HG03066 (cell line): Measurements from ENCODE around the gene CARMIL1.

Experiments used
- ATAC-seq: cut with Tn5 transposase; IDR thresholded peaks from one replicate; pipeline ENCODE4 v1.9.1; 2021; ENCODE audit warnings: low read depth; ENCODE audit not compliant: unreplicated experiment

CARMIL1 gene

DNA sequence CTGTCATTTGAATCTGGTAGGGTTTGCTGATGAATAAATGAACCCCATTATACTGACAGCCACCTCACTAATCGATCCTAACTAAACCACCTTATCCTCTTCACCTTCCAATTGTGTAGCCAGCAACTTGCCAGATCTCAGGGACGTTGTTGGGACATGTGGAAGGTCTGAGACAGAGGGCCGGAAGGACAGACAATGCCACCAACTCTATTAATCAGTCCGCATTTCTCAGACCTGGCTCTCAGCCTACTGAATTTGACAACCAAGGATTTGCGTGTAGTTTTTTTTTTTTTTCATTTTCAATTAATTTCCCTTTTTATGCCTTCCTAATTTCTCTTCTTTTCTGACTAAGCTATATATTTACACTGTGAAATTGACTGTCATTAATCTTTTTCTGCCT lies 122.5 kb downstream of the CARMIL1 start:
- no peak for ATAC-seq

DNA sequence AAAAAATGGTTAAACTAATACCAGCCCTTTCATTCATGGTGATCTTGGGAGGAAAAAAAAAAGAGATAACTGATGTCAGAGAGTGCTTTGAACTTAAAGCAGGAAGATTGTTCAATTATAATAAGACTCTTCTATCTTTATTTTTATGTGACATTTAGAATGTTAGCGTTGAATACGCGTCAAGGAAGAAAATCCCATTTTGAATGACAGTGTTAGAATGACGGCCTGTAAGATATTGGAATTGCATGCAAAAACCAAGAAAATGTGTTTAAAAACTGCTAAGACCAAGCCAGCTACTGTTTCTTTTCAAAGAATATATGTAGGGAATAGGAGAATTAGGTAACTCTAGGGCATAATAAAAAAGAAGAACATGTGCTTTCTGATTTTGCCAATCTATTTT lies 123.0 kb downstream of the CARMIL1 start:
- no peak for ATAC-seq

DNA sequence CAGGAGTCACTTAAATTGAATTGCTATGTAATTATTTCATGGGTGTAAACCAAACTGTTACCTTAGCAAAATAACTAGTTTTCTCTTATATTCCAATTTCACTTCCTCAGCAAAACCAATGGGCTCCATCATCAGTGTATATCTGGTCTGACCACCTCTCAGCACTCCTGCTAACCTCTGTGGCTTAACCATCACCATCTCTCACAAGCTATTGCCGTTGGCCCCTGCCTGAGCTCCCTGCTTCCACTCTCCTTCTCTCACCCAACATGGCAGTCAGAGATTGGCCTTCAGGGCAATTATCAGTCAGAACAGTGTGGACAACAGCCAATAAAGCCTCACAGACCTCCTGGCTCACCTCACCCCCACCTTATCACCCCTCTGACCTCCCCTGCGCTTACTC lies 124.0 kb downstream of the CARMIL1 start:
- no peak for ATAC-seq

DNA sequence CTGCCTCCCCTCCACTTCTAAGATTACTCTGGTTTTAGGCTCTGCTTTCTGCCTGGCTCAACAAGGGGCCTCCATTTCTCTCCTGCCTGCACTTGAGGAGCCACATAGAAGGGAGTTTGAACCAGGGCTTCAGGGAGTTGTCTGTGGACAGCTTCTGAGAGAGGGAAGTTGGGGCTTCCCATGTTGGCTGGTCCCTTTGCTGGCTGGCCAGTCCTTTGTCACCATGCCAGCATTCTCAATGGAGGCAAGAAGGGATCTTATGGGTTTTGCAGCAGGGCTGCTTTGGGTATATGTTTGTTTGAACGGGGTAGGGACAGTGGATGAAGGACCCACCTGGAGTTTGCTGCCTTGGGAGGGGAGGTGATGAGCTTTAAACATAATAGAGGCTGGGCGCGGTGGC lies 124.9 kb downstream of the CARMIL1 start:
- no peak for ATAC-seq

DNA sequence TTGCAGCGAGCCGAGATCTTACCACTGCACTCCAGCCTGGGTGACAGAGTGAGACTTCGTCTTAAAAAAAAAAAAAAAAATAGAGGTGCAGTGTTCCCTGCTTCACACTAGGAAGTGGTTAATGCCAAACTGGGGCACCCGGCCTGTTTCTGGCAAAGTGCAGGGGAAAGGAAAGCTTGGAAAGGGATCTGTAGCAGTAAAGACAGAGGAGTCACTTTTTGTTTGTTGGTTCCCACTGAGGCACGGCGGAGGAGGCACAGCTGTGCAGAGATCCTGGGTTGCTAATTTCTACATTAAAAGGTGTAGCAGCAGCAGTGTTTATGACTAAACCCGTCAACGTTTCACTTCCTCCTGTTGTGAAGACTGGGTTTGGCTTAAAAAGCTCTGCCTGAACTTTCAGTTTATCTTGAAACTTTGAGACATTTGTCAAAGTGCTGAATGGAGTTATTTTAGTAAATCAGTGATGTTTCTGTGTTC lies 125.6 kb downstream of the CARMIL1 start:
- peak; percentile 98 for ATAC-seq

DNA sequence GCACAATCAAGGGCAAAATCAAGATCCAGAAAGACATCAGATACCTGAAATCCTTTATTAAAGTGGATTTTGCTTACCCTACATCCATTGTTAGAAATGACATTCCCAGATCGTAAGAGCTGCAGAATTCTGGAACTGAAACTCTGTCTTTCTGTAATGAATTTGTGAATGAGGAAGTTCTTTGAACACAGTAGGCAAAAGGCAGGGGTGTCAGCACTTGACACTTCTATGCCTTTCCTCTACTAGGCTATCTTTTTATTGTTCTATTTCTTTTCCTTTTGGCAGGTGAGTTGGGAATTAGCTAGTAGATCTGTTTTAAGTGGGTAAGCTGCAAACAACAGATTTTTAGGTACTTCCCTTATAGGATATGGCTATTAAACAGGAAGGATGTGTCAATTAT lies 126.3 kb downstream of the CARMIL1 start:
- no peak for ATAC-seq

DNA sequence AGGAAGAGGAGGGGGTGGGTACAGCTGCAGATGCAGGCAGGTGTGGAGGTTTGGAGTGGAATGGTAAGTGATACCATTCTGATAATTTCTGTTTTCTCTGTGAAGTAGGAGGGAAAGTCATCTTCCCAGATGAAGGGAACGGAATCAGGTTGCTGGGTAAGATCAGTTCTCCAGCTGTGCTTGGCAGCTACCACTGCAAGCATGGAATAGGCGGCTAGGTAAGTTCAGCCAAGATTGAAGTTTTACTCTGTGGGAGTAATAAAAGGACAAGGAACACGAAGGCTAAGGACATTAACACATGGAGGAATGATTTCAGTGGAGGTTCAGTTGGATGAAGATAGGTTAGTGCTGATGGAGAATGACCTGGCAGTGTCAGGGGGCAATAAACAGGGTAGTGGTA lies 128.3 kb downstream of the CARMIL1 start:
- no peak for ATAC-seq

DNA sequence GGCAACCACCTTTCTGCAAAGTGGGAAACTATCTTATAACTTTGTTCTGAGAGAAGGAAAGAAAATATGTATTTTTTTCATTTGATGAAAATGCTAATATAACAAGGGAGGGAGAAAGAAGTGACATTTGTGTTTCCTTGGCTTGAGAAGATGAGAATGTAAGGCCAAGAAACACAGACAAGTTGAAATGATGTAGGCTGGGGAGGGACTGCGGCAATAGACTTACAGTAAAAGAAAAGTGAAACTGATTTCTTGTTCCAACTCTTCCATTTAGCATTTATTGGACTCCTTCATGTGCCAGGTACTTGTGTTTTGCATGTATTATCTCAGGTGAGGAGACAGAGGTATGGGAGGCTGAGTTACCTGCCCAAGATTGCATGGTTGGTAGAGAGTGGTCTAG lies 130.9 kb downstream of the CARMIL1 start:
- no peak for ATAC-seq

DNA sequence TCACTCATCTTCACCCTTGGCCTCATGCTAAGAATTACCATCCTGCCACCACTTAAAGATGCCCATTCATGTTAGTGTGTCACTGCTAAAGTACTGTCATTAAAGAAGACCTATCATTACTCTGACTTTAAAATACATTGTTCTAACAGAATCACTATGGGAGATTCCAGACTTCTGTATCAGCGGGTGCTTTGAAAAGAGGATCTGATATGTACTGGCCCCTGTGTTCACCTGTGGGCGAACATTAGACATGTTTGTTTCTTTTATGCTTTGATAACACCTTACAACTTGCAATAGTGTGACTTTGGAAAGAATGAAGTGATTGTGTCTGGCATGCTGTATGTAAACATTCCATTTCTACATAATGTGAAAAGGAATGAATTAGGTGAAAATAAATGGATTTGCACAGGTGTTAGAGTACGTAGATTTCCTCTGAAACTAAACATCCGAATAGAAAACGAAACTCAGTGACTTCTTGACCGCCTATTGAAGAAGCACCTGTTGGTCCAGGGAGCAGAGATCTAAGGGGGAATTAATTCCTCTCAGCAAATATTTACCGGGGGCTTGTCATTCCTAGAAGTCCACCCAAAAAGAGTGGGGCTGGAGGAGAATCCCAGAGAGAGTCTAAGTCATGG lies 132.3 kb downstream of the CARMIL1 start:
- no peak for ATAC-seq

DNA sequence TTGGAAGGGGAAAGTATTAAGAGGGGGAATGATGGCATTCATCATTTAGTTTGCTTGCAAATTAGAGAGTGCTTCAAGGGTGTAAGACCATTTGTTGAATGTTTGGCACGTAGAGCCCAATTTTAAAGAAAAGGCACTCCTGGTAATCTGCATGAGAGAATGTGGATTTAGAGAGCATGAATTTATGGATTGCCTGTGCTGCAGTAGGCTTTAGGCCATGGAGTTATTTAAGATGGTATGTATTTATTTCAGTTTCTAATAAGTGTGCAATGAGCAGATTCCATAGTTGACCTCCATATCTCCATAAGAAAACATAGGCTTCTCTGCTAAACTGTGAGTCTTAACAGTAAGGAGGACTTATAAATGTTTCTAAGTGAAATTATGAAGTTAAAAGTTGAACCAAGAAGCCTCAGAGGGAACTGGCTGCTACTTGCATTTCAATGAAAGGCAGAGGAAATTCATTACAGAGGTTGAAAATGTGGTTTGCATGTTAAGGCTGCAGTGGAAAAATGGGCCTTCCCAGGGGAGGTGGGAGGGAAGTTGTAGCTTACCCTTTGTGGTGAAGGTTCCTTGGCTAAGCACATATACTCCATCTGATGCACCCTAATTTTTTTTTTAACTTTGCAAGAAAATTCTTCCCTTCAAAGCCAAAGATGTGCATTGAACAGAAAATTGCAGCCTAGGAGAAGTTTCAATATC lies 134.2 kb downstream of the CARMIL1 start:
- no peak for ATAC-seq

DNA sequence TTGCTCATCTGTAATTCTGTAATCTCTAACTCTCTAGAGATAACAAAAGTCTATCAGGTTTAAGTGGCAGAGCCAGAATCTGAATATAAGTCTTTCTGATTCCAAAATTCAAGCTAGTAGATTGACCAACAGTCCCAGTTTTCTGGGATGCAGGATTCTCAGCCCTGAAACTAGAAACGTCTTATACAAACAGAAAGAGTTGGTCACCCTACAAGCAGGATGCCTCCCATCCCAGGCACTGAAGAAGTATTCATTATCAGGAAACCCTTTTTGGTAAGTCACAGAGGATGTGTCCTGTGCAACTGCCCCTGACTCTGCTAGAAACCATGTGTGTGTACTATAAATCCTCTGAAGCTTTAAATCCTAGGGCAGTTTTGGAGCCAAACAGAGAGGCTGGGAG lies 135.0 kb downstream of the CARMIL1 start:
- no peak for ATAC-seq

DNA sequence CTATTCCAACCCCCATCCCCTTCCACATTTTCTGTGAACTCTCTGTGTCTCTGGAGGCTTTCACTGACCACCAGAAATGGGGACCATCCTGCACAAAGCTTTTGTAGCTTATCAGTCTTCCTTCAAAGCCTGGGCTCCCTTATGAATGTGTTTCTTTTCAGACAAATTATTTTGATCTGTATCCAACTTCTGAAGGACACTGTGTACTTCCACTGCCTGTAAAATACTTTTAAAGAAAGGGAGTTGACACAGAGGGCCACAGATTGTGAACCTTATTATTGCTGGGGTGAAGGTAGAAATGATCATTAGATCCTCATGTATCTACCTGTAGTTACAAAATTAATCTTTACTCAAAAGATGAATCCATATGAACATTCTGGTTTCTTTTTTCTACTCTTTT lies 135.6 kb downstream of the CARMIL1 start:
- ATAC-seq, result no peak

DNA sequence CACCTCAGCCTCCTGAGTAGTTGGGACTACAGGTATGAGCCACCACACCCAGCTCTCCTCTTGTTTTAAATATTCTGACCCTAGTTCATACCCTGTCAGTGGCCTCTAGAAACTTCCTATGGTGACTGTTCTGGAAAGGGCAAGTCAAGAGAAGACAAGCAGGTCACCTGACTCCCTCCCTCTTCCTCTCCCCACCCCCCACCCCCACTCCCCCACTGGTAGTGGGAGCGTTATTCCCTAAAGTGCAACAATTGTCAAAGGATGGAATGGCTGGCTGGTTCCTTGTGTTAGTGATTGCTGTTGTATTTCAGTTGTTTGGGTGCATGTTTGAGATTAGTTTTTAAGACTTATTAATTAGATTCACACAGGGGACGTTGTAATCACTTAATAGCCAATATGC lies 136.1 kb downstream of the CARMIL1 start:
- ATAC-seq, result no peak

DNA sequence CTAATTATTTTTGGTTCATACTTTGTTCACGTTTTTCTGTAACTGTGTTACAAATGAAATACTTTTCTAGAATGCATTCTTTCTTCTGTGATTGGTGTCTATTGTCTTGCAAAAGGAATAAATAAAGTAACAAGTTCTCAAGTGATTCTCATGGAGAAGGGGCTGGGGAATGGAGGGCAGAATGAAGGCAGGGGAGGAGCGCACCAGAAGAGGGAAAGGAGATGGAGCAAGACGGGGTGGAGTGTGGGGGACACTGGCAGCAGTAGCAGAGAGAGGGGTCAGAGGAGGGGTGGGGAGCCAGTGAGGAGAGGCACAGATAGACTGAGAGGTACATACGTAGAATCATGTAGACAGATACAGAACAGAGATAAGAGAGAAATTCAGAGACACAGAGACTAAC lies 136.5 kb downstream of the CARMIL1 start:
- ATAC-seq, result no peak

DNA sequence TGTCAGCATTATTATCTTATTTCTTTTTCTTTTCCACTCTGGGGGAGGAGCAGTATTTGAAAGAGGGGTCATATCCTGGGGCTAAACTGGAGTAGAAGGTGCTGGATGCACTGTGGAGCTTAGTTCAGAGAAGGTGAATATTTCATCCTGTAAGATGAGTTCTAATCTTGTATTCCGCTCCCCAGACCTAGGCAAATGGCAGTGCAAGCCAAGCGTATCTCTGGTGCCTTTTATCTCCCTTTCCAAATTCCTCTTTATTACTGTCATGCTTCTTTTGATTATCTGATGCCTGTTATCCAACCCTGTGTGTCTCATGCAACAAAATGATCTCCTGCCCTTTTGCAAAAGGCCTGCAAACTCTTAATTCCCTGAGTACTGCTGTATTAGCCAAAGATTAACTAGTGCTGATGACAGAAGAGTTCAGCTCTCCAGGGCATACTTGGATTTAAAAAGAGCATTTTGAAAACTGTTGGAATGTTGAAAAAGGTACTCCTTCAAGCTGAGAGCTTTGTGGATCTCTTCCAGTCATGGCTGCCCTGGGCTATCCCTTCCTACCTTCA lies 138.0 kb downstream of the CARMIL1 start:
- no peak for ATAC-seq

DNA sequence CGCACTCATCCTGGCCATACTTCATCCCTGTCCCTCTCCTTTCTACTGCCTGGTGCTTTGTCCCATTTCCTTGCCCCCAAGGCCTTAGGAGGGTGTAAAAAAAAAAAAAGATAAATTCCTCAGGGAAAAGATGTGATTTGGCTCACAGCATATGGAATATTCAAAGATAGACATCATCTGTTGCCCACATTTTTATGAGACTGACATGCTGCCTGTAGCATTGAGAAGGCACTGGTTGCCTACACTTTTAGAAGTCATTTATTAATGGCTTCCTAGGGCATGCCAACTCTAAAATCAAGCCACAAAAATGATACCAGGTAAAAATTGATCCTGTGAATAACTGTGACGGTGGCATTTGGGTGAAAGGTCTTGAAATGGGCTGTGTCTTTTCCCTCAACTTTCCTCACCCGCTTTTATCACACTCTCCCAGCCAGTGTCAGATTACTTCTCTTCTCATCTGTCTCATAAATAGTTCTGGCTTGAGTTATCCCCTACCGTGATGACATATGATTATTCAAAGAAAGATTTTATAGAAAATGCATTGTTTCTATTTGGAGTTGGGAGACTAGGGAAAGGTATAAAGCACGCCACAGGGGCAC lies 139.4 kb downstream of the CARMIL1 start:
- no peak for ATAC-seq

DNA sequence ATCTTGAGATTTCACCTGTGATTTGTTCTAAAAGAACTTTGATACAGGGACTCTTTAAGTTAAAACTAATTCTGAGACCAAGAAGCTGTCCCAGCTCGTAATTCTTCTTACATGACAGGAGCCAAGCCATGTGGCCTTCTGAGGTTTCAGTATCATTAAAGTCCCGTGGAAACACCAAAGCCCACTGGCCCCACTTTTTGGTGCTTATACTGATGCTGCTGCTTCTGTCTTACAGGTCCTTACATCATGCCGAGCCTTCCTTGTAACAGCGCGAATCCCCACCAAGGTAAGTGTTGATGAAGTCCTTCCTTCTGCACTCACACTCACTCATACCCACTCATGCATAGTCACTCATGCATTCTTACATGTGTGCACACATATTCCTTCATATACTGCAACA lies 140.7 kb downstream of the CARMIL1 start:
- no peak for ATAC-seq

DNA sequence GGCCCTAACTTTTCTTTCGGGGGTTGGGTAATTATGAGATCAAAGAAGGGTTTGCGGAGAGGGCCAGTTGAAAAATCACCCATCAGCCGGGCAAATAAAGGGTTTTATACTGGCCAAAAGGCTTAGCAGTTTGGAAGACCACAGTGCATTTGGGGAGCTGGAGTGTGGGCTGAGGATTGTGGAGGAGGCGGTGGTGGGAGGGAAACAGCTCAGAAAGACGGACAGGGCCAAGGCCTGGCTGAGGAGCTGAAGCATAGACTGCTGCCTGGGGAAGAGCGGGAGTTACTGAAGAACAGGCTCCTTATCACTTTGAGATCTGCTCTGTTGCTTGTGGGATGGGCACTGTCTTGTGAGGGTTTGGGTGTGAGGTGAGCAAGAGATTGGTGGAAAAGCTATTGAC lies 144.2 kb downstream of the CARMIL1 start:
- ATAC-seq, result no peak

DNA sequence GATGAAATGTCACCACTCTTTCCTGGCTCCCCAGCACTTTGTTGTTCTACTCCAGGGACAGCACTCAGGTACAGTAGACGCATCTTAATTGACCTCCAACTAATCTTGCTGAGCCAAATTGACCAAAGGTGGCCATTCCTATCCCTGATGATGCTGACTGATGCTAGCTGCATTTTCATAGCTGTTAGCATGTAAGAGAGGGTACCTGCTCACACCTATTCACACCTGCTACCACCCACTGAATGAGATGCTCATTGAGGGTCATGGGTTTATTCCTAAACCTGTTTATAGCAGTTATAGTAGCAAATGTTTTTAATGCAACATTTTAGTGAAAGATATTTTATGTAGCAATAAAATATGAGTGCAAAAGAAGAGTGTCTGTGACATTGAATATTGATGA lies 145.1 kb downstream of the CARMIL1 start:
- no peak for ATAC-seq

DNA sequence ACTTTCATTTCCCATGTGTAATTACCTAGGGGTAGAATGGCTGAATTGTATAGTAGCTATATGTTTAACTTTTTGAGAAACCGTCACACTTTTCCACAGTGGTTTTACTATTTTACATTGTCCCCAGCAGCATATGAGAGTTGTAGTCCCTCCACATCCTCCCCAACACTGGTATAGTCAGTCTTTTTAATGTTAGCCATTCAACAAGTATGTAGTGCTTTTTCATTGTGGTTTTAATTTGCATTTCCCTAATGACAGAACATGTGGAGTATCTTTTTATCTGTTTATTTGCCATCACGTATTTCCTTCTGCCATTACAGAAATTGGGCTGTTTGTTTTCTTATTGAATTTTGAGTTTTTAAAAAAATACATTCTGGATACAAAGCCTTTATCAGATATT lies 148.4 kb downstream of the CARMIL1 start:
- no peak for ATAC-seq

DNA sequence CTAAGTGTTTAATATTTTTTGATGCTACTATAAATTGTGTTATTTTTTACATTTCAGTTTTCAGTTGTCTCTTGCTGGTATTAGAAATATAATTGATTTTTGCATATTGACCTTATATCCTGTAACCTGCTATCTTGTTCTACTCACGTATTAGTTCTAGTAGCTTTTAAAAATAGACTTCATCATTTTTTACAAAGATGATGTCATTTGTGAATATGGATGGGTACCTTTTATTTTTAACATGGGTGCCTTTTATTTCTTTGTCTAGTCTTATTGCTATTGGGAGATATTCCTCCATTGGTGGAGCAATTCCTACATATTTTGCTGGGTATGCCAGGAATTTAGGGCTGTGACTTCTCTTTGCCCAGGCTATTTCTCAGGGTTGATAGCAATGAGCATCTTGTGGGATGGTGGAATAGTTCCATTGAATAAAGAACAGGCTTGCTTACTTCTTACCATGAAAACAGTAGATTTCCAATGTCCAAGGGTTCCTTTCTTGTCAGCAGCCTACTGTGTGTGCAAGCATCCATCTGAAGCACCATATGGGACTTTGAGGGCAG lies 149.7 kb downstream of the CARMIL1 start:
- ATAC-seq, result no peak
